Activated CD8-positive, alpha-beta memory T cell treated with anti-CD3 and anti-CD28 coated beads, Interleukin-2, amount 50 U/mL, for 48 hours (primary cell): ENCODE measurements around the gene SOX14.
A peak's percentile ranks its signal among the peaks of the same experiment; 100 is the strongest.

Experiments used
- DNase-seq: peaks from one replicate; pipeline ENCODE4 v3.0.0-alpha.2; 2020

SOX14 gene

GRCh38 chr3:137768361-137769321 lies 4.5 kb downstream of the SOX14 start:
- DNase-seq: peak; percentile 55

- DNase-seq: no peak
These were observed 5.4 kb downstream of the SOX14 start for GRCh38 chr3:137769322-137770065.

GRCh38 chr3:137770066-137770834 lies 6.1 kb downstream of the SOX14 start:
- DNase-seq: peak; percentile 52

- peak; percentile 53 for DNase-seq
These were observed 6.8 kb downstream of the SOX14 start for GRCh38 chr3:137770835-137771399.

- DNase-seq: peak; percentile 54
These were observed 7.5 kb downstream of the SOX14 start for GRCh38 chr3:137771401-137772213.

GRCh38 chr3:137772214-137772955 lies 8.3 kb downstream of the SOX14 start:
- no peak for DNase-seq

- DNase-seq: no peak
These were observed 14.8 kb downstream of the SOX14 start for GRCh38 chr3:137778941-137779340.

- DNase-seq: no peak
These were observed 23.4 kb downstream of the SOX14 start for GRCh38 chr3:137787529-137787928.

- DNase-seq: no peak
These were observed 25.1 kb downstream of the SOX14 start for GRCh38 chr3:137789236-137789635.

GRCh38 chr3:137792626-137793271 lies 28.6 kb downstream of the SOX14 start:
- no peak for DNase-seq

- DNase-seq: no peak
These were observed 32.9 kb downstream of the SOX14 start for GRCh38 chr3:137796993-137797392.

- no peak for DNase-seq
These were observed 39.1 kb downstream of the SOX14 start for GRCh38 chr3:137803215-137803614.

GRCh38 chr3:137807998-137808397 lies 43.9 kb downstream of the SOX14 start:
- no peak for DNase-seq

GRCh38 chr3:137809509-137809908 lies 45.4 kb downstream of the SOX14 start:
- no peak for DNase-seq

- no peak for DNase-seq
These were observed 47.9 kb downstream of the SOX14 start for GRCh38 chr3:137812023-137812422.

GRCh38 chr3:137815251-137815650 lies 51.1 kb downstream of the SOX14 start:
- DNase-seq: no peak
